GM18907 (cell line): ENCODE data around the gene TOE1.

Experiments used
- ATAC-seq: cut with Tn5 transposase; IDR thresholded peaks from one replicate; pipeline ENCODE4 v1.9.1; 2021; ENCODE audit warnings: mild to moderate bottlenecking, moderate library complexity; ENCODE audit not compliant: unreplicated experiment

Gene TOE1

DNA sequence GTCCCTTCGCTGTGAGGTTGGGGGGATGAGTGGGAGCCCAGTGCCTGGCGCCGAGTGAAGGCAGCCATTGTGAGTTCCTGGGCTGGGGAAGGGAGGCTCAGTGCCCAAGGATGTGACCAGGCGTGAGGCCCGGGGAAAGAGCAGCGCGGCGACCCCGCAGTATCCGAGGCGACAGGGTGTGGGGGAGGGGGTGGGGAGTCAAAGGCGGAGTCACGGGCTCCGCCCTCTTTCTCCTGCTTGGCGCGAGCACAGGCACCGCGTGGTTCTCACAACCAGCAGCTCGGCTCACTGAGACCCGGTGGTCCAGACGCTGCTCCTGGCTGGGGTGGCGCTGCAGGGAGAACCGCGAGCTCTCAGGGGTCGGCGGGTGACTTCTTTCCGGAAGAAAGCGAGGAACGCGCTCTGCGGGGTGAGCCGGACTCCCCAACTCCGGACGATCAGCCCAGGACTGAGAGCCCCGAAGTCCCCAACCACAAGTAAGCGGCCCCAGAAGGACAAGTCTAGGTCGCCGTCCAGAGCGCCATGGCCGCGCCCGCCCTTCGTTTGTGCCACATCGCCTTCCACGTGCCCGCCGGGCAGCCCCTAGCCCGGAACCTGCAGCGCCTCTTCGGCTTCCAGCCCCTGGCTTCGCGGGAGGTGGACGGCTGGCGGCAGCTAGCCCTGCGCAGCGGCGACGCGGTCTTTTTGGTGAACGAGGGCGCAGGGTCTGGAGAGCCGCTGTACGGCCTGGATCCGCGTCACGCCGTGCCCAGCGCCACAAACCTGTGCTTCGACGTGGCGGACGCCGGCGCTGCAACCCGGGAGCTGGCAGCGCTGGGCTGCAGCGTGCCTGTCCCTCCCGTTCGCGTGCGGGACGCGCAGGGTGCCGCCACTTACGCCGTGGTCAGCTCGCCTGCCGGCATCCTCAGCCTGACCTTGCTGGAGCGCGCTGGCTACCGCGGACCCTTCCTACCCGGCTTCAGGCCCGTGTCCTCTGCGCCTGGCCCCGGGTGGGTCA, 13.0 kb upstream of the TOE1 start, which contains the start of gene HPDL:
Gene HPDL (plus strand): TSS at position 269 of the 997 bp plus-strand sequence. CDS start 254 bp downstream, at position 523.
- no peak for ATAC-seq

DNA sequence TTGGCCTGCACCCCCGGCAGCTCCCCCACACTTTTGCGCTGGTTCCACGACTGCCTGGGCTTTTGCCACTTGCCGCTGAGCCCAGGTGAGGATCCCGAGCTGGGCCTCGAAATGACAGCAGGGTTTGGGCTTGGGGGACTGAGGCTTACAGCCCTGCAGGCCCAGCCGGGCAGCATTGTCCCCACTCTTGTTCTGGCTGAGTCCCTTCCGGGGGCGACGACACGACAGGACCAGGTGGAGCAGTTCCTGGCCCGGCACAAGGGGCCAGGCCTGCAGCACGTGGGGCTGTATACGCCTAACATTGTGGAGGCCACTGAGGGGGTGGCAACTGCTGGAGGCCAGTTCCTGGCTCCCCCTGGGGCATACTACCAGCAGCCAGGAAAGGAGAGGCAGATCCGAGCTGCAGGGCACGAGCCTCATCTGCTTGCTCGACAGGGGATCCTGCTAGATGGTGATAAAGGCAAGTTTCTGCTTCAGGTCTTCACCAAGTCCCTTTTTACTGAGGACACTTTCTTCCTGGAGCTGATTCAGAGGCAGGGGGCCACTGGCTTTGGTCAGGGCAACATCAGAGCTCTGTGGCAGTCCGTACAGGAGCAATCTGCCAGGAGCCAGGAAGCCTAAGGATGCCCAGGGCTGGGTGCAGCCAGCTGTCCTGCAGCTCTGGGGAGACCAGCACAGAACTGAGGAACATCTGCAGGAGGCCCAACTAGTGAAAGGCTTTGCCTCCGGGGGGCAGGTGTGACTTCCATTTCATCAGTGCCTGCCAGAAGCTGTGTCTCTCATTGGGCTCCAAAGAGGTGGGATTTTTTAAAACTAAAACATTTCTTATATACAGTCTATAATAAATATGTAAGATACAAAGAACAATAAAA, 12.1 kb upstream of the TOE1 start:
- ATAC-seq = no peak

DNA sequence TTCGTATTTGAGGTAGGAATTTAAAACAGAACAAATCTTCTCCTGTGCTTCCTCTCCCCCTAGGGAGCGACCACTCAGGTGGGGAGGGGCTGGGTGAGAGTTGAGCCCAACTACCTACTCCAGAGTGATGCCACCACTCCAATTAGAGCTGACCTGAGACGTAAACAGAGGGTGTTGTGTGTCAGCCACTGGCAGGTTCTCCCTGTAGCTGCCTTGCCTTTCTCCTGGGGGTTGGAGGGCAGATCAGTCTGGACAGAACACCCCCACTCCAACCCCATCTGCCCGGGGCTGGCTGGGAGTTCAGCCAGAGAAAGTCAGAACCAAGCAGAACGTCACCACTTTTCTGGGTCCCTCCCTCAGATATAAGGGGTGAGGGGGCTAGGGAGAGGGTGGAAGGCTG, 11.3 kb upstream of the TOE1 start:
- ATAC-seq = no peak

DNA sequence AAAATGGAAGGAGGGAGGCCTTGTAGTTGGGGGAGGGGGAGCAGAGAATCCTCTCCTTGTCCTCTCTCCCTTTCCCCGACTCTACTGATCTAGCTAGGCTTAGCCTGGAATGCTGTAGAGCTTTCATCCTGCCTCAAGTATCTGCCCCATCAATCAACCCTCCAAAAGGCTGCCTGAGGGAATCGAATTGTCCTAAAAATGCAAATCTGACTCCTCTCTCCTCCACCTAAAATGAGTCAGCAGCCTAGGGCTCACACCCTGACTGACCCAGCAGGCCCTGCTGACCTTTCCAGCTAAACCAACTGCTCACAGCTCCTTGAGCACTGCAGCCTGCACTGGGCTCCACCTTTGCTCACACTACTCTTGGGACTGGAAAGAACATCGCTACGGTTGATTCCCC, 10.5 kb upstream of the TOE1 start:
- ATAC-seq = no peak

GRCh38 chr1:45331436-45332345, 8.3 kb upstream of the TOE1 start:
- ATAC-seq = no peak

- ATAC-seq = no peak
These were observed 7.6 kb upstream of the TOE1 start for GRCh38 chr1:45332346-45332720.

GRCh38 chr1:45334308-45335245, 5.4 kb upstream of the TOE1 start:
- no peak for ATAC-seq

DNA sequence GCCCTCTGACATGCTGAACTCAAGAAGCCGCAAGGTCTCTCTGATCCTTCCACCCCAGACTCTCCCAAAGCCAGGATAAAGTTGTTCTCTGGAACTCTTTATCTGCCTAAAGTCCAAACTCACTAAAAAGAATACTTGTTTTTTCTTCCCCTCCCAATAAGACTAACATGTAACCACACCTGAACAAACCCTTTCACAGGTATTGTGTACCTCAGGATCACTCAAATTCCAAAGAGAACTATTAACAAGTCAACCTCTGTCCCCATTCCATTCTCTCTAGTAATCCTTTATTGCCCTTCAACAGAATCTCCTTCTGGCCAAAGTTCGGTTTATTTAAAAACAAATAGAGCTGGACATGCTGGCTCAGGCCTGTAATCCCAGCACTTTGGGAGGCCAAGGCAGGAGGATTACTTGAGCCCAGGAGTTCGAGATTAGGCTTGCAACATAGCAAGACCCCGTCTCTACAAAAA, 4.1 kb upstream of the TOE1 start:
- ATAC-seq = no peak

DNA sequence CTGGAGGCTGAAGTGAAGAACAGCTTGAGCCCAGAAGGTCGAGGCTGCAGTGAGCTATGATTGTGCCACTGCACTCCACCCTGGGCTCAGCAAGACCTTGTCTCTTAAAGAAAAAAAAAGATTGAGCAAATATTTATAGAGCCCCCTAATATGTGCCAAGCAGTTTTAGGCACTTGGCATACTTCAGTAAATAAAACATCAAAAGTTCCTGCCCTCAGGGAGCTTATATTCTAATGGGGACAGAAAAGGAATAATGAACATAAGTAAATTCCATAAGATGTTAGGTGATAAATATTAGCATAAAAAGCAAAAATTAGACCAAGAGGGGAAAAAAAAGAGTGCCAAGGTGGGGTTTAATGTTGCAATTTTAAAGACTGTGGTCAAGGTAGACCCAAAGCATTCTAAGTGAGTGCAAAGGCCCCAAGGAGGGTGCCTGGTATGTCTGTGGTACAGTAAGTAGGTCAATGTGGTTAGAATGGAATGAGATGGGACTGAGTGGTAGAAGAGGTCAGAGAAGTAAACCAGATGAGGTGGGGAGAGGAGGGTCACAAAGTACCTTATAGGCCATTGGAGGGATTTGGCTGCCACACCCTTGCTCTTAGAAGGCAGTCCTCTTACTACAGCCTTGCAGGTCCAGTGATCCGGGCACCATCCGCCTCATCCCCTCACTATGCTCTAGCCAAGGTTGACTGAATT, 2.2 kb upstream of the TOE1 start:
- no peak for ATAC-seq

GRCh38 chr1:45340816-45341466, 971 bp downstream of the TOE1 start:
- no peak for ATAC-seq

DNA sequence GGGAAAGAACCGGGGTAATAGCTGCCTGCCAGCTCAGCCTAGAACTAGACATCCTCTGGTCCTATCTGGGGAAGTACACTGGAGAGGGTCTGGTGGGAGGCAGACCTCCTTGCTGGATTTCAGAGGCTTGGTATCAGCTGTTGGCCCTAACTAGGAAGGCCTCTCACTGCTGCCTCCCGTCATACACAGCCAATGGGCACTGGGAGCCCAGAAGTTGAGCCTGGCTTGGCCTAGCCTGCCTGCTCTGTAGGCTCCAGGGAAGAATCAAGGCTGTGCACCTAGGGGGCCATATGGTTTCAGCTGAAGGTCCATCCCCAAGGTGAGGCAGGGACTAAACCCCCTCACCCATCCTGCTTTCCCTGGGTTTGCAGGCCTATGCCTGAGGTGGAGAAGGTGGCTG, 4.5 kb downstream of the TOE1 start:
- ATAC-seq = no peak

DNA sequence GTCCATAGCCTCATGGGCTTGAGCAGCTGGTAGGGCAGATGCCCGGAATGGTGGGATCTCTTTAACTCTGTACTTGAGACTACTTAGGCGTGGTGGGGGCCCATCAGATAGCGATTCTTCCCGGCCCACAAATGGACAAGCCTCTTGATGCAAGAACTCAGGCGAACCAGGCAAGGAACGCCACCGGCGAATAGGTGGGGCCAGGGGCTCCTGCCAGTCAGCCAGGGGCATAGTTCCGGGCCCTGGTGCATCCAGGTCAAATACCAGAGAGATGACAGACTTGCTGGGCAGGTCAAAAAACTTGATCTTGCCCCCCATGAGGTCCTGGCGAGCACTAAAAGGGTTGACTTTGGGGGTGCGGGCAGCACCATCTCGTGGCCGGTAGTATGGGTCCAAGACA, 5.0 kb downstream of the TOE1 start:
- no peak for ATAC-seq

DNA sequence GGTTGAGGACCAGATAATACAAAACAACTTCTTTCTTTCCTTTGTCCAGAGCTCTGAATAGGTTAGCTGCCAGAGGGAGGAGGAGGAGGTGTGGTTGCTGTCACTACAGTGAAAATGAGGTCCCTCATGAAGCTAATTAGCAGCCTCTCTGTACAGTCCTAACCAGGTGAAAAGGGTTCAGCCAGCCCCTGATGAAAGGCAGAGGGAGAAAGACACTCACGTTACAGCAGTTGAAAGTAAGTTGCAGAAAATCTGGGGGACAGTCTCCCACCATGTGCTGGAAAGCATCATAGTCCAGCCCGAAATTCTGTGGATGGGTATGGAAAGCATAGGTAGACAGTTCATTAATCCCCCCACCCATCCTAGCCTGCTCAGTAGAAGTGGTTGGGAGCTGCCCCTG, 6.5 kb downstream of the TOE1 start:
- no peak for ATAC-seq

DNA sequence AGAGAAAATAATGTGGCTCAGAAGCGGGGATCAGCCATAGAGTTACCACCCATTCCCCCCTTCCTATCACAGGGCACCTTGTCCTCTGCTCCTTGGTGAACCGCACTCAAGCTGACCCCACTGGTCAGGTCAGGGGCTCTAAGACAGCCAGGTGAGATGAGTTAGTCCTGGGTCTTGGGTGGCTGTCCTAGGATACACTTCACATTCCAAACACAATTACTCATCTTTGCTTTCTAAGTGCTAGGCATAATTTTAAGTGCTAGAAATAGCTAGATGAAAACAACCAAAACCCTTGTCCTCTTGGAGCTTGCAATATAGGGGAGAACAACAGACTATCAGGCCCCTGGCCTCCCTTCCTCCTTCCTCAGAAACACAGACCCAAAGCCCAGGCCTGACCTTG, 8.1 kb downstream of the TOE1 start:
- no peak for ATAC-seq

- no peak for ATAC-seq
These were observed 8.6 kb downstream of the TOE1 start for GRCh38 chr1:45348609-45348965.

DNA sequence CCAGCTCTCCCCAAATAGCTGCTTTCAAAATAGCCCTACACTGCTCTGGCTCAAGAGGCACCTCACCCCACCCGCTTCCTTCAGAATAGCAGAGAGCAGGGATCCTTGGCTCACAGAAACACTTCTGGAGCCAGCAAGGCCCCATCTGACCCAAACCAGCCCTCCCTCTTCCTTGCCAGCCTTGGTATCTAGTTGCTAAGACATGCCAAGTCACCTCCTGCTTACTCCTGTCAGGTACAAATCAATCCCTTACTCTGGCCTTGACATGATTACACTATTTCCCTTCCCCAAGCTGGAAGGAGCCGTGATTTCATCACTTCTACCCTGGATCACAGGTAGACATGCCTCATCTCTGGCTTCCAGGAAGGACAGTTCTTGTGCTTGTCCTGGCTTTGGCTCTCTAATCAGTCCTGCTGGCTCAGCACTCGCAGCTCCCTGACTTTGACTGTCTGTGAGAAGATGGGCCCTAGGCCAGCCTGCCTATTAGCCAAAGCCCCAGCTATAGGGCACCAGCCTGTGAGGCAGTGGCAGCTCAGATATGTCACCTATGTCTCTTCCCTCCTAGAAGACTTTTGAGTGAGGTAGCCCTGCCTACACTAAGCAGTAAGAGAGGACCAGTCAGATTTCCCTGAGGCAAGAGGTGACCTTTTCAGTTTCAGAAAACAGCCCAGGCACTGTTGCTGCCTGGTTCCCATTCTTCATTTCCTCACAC, 9.2 kb downstream of the TOE1 start:
- no peak for ATAC-seq

DNA sequence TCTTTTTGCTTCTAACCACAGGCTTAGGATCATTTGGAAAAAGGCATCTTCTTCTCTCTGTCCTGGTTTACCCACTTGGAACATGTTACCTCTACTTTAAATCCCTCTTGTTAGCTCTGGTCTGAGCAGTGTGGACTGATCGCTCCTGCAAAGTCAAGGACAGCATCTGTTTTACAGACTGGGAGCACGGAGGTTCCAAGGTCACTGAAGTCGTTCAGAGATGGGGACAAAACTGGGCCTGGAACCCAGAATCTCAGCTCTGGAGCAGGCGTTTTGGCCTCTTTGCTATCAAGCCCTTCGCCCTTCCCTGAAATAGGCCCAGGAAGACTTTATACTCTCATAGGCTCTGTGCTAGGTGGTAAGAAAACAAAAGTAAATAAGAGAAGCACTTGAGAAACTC, 11.5 kb downstream of the TOE1 start:
- ATAC-seq = no peak

- no peak for ATAC-seq
These were observed 13.7 kb downstream of the TOE1 start for GRCh38 chr1:45353685-45354084.
